GM21737 (cell line): ENCODE data around the gene PROSER2.
"Not testable (repeated sequence)": the region's sequence is repeated elsewhere in the genome, so short reads cannot be mapped to it uniquely, and the experiment has no call there.

ENCODE experiments used
- ATAC-seq: cut with Tn5 transposase; IDR thresholded peaks from one replicate; pipeline ENCODE4 v1.9.1; 2021; ENCODE audit warnings: mild to moderate bottlenecking, moderate library complexity; ENCODE audit not compliant: unreplicated experiment

Gene PROSER2

DNA sequence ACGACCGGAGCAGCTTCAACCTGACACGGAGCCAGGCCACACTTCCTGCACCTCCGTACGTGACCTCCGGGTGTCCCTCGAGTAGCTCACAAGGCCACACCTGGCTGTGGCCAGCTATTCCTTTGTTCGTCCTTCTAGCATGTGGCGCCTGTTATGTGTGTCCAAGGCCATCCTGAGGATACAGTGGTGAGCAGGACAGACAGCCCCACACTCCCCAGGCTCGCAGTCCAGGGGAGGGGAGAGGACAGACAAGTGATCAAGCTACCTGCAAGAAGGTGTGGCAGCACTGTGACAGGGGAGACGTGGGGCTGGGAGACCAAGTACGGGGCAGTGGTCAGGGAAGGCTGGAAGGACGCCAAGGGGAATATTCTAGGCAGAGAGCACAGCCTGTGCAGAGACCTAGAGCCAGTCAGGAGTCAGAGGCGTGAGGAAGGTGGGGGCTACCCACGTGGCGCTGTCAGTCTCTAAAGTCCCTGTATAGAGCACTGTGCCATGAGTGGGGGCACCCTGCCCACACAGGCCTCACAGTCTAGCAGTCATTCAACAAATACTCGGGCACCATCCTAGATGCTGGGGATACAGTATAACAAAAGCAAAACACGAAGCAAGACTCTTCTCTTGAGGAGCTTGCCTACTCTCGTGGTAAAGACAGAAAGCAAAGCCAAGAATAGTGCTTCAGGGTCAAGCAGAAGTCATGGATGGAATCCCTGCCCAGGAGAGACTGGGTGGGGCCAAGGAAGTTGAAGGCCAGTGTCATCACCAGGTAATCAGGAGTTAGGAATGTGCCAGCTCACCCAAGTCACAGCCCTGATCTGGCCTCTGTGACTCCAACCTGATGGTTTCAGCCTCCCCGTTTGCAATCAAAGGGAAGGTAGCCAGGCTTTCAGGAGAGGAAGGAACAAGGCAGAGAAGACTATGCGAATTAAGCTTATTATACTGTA, 58.6 kb downstream of the PROSER2 start:
- no peak for ATAC-seq

DNA sequence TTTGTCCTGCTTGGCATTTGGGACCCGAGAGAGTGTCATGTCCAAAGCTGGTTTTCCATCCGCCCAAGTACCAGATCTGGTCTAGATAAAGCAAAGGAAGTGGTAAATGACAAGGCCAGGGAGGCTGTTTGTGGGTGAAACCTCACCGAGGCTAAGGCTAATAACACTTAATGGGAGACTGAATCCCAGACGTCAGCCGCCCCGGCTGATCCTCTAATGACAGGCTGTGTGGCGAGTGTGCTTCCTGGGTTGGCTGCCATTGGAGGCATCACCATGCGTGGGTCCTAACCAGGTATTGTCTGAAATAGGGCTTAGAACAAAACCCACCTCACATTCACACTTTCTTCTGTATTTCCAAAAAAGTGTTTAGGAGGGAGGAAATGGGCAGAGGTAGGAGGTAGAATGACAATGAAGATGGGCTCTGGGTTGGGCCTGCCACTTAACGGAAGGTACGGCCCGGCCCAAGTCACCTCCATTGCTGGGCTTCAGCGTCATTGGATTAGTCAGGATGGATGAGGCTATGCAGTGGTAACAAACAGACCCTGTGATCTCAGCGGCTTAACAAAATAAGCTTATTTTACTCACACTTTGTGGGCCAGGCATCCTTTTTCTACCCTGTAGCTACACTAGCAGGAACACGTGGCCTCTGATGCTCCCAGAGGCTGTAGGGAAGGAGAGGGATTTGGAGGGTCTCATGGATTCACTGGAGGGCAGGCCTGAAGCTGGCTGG, 59.7 kb downstream of the PROSER2 start:
- ATAC-seq: no peak

DNA sequence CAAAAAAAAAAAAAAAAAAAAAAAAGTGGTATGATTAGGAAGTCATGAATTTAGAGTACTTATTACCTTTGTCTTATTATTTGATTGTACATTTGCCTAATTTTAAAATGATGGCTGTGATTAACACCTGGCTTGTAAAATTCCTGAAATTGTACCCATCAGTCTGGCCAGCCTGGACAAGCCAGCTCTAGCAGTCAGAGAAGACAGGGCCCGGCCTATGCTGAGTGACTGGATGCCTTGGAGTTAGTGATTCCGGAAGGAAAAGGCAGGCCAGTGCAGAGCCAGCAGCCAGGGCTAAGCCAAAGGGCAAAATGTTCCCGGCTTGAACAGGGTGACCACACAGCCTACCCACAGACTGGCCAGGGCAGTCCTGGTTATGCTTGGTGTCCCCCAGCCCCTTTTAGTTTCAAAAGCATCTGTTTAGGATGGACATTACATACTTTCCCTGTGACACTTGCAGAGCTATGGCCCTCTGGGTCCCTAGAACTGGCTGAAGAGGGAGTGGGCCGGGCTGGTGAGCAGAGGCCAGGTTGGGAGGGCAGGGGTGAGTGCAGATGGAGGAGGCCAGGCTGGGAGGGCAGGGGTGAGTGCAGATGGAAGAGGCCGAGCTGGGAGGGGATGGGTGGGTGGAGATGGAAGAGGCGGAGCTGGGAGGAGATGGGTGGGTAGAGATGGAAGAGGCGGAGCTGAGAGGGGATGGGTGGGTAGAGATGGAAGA, 61.7 kb downstream of the PROSER2 start:
- no peak for ATAC-seq

DNA sequence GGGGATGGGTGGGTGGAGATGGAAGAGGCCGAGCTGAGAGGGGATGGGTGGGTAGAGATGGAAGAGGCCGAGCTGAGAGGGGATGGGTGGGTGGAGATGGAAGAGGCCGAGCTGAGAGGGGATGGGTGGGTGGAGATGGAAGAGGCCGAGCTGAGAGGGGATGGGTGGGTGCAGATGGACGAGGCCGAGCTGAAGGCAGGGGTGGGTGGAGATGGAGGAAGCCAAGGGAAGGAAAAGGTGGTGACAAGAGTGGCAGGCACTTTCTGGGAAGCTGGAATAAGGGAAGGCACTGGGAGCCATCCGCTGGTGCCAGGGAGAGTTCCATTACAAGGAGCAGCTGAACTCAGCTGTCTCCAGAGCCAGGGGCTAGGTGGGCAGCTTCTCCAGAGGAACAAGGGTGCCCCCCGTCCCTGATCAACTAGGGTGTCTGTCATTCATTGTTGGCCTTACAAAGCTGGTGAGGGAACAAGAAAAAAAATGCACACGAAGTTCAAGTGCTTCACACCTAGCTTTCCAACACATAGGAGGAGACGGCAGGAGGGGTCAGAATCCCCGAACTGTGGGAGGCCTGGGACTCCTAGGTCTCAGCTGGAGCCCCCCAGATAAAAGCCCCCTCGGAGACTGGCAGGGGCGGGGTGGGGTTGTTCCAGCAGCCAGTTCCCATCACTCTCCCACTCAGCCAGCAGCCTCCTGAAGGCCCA, 62.4 kb downstream of the PROSER2 start:
- ATAC-seq: no peak

DNA sequence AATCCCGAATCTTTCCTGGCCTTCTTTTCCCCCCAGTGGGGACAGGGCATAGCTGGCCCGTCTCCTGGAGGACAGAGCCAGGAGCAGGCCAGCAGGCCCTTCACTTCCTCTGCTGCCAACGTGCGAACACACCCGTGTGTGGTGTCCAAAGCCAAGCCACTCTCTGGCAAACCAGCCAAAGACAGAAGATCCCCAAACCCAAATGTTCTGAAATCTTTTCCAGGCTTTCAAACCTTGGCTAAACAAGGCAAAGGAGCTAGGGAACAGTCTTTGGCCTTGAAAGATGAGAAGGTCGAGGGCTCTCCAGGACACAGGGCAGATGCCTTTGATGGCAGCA, 63.0 kb downstream of the PROSER2 start:
- ATAC-seq: no peak

DNA sequence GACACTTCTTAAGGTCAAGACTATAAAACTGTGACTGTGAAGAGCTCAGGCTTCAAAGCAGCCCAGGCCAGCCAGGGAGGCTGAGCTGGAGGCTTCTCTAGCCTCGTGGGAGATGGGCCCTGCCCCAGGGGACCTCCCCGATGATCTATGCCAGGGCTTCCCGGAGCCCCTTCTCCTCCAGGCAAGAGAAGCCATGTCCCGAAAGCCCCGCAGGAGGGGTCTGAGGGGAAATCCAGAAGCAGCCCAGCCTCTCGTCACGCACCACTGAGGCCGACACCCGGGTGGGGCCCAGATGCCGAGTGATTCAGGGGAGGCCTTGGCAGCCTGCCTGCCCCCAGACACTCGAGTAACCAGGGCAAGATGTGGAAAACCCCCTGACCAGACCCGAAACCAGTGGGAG, 63.7 kb downstream of the PROSER2 start:
- ATAC-seq: no peak

DNA sequence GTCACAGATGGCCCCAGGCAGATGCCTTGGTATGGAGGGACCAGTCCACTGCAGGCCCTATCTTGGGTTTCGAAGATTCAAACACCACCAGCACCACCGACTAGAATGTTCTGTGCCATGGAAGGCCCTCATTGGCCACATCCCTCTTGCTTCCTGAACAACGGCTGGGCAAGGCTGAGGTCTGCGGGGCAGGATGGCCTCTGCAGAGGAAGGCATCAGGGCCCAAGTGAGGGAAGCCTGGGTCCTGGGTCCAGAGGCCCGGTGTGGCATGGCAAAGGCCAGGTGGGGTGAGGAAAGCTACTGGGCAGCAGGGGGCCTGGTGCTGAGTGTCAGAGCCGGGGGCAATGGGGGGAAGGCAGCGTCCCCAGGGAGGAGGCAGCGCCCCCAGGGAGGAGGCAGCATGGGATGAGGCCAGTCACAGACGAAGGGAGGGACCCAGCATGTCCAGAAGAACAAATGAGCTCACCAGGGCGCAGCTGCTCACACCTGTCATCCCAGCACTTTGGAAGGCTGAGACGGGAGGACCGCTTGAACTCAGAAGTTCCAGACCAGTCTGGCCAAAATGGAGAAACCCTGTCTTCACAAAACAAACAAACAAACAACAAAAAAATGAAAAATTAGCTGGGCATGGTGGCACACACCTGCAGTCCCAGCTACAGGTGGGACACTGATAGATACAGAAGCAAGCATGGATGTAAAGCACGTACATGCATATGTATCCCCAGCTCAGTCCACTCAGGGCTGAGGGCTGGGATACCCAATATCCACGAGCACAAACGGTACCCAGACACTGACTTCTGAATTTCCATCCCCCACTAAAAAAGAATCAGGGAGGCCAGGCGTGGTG, 64.4 kb downstream of the PROSER2 start:
- no peak for ATAC-seq

DNA sequence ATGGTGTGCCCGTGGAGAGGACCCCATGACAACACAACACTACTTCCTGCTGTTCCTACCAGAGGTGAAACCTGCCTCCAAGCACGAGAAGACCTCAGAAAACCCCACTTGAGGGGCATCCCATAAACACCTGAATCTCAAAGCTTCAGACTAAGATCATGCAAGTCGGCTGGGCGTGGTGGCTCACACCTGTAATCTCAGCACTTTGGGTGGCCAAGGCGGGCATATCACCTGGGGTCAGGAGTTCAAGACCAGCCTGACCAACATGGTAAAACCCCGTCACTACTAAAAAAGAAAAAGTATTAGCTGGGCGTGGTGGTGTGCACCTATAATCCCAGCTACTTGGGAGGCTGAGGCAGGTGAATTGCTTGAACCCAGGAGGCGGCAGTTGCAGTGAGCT, 66.1 kb downstream of the PROSER2 start:
- not testable (repeated sequence) for ATAC-seq

DNA sequence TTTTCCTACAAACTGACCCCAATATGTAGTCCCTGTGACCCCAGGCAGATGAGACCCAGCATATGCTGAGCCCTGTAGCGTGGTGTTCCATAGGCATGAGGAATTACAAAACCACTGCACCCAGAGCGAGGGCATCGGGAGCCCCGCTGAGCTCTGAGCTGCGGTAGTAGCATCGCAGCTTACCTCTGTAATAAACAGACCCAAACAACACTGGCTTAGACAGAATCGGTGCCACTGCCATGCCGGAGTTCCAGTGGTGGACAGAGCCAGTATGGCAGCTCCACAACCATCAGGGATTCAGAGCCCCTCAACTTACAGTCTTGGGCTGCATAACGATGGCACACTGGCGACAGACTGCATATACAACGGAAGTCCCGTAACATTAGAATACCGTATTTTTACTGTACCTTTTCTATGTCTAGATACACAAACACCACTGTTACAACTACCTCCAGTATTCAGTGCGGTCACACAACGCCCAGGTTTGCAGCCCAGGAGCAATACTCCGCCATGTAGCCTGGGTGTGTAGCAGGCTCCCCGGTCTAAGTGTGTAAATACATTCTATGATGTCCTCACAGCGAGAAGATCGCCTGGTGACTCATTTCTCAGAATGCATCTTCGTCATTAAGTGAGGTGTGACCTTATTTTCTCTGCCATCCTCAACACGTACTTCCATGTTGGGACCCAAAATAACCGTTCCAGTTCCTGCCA, 68.8 kb downstream of the PROSER2 start:
- ATAC-seq: no peak

DNA sequence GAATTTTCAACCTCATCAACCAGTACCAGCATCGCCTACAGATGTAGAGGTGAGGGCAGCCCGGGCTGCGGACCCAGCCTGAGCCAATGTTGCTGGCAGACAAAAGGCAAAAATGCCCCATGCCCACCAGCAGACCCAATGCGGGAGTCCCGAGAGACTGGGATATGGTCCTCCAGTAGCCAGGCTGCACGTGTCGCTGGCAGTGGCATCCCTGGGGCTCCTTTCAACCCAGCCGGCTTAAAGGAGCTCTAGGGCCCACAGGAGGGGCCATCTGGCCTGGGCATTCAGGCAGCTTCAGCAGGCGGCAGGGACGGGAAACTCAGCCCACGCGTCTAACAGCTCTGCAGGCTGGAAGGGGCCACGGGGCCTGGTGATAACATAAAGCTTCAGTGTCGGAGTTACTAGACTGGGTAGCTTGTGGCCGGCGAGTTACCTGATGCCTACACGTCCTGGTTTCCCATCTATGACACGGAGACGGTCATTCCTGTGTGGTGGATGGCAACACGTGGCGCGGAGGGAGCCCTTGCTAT, 70.7 kb downstream of the PROSER2 start:
- no peak for ATAC-seq

DNA sequence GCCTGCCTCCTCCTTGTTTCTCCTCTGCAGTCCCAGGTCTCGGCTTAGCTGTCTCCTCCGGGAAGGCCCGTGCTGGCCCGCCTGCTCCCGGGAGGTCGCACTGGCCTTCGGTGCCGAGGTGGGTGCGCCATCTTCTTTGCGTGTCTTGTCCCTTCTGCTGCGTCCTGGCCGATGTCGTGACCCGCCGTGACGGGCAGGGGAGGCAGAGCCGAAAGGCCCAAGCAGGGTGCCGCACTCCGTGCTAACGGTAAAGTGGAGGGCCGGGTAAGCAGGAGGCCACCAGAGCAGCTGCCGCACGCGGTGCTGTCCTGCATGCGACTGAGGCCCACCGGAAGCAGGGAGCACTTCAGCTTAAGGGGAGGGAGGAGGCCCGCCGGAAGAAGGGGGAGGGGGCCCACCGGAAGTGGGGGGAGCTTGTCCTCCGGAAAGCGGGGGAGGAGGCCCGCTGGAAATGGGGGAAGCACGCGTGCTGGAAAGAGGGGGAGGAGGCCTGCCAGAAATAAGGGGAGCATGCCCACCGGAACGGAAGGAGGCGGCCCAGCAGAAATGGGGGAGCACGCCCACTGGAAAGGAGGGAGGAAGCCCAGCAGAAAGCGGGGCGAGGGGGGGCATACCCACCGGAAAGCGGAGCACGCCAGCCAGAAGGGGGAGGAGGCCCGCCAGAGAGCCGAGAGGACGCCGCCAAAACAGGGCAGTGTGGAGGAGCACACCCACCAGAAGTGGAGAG, 71.4 kb downstream of the PROSER2 start:
- no peak for ATAC-seq

DNA sequence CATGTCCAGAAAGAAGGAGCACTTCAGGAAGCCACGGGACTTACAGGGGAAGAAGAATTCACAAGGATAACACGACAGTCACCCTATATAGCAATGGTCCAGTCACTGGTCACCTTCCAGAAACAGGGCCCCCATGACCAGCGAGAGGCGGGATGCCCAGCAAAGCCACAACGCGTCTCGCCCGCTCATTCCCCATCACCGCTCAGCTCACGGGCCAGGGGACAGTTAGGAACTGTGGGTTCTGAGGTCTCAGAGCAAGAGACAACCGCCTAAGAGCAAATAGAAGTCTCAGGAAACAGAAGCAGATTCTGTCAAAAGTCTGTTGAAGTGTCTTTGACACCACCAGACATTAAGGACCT, 71.9 kb downstream of the PROSER2 start:
- ATAC-seq: no peak

DNA sequence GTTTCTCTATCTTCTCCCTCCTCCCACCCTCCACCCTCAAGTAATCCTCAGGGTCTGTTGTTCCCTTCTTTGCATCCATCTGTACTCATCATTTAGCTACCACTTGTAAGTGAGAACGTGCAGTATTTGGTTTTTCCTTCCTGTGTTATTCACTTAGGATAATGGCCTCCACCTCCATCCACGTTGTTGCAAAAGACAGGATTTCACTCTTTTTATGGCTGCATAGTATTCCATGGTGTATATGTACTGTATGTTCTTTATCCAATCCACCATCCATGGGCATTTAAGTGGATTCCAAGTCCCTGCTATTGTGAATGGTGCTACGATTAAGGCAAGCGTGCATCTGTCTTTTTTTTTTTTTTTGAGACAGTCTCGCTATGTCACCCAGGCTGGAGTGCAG, 72.4 kb downstream of the PROSER2 start:
- no peak for ATAC-seq

DNA sequence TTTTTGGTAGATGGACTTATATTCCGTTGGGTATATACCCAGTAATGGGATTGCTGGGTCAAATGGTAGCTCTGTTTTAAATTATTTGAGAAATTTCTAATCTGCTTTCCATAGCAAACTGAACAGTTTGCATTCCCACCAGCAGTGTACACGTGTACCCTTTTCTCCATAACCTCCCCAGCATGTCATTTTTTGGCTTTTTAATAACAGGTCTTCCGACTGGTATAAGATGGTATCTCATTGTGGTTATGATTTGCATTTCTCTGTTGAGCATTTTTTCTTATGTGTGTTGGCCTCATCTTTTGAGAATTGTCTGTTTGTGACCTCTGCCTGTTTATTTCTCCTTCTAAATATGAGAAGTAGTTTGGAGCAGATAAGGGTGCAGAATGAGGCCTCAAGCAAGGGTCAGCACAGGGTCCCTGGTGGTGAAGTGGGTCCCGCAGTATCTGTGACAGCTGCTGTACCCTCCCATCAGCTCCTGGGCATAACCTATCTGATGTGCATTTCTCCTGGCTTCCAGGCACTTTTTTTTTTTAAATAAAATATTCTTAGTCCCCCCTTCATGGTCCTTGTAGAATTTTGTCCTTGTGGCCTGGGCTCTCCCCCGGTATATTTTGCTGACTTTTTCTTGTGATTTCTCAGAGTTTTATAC, 73.5 kb downstream of the PROSER2 start:
- ATAC-seq: no peak

DNA sequence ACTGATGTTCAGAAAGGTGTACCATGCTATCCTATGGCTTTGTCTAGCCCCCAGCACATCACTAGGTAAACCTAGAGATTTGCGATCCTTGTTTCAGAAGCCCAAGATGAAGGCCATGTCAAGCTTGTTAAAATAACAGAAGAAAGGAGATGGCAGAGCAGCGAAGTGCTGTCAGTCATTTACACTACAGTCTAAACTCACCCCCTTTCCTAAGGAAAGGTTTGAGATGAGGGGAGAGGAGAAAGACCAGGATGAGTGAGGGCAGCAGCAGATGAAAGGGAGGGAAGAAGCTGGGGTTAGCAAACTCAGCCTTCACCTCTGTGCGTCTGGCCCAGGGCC, 74.8 kb downstream of the PROSER2 start:
- ATAC-seq: no peak

DNA sequence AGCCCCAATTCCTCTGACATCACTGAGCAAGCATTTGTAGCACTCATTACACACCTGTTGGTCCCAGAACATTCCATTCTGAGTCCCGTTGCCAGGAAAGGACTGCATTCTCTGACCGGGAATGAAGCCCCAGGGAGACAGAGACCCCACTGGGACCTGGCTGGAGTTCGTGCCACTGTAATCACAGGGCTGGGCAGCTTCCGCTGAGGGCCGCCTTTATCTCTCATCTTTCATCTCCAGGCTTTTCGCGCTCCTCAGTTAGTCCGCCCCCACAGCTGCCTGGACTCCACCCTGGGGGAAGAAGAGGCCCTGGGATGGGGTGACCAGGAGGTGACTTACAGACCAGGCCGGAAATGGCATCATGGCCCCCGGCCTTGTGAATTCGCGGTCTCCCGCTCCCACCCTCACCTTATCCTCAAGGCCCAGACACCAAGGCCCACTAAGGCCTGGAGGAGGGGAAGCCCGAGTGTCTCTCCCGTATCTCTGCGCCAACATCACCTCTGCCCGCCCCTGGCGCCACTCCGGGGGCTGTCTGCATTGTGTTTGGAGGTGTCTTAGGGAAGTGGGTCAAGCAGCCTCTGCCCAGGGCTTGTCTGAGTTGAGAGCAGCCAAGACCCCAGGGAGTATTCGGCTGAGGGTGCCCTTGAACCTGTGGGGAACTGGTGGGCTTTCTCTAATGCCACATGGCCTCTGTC, 75.4 kb downstream of the PROSER2 start:
- no peak for ATAC-seq

DNA sequence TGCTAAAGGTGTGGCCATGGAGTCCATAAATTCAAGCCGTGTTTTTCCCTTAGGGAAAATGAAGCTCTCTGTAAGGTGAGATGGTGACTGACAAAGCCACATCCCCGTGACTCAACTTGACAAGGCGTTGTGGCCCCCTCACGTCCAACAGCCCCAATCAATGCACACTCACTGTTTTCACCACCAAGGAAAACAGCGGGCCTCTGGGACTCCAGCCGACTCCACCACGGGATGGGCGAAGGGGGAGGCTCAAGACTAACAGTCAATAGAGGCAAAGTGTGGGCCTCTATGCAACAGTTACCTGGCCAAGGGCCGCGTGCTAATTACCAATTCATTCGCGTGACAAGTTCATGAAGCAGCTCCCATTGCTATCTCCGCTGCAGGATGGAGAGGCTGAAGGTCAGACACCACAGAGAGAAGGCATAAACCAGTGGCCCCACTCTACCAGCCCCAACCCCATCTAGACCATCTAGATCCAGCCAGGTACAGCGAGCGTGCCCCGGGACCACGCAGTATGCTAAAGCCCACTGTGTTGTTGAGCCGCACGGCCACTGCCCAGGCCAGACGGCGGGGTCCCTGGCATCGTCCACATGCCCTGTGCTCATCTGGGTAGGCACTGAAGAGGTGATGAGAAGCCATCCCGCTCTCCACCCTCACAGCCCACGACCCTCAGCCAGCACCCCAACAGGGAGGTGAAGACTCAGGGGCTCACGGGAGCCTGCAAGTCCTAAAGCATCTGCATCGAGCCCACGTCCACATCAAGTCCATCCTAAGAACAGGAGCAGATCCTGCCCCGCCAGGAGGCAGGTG, 76.1 kb downstream of the PROSER2 start:
- no peak for ATAC-seq
